Measurements from ENCODE around the gene PSMF1.

DNA sequence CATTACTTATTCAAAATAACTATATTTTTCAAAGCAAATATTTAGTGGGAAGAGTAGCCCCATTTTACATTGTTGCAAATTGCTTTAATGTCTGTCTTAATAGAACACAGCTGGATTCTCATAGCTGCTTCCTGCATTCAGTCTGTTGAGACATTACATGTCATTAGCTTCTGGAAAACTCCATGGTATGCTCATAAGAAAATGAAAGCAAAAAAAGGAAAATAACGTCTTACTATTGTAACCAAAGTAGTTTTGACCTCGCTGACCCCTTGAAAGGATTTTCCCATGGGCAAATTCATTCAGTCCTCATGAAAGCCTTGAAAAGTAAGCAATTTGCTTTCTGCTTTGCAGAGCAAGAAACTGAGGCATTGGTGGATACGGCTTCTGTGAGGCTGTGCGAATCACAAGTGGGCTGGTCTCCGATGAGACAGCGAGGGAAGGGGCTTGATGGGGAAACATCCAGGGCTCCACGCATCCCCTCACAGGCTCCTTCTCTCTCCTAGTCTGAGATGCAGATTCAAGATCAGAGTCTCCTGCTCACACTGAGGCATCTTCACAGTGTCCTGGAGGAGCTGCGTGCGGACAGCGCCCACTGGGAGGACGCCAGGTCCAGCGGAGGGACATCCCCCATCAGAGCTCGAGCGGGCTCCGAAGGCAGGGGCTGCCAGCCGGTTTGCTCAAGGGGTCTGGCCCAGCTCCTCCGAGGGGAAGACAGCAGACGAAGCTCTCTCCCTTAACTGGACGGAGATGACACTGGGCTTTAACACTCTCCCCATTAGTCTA lies 88.2 kb downstream of the PSMF1 start:
- no peak for TF ChIP-seq NFRKB (IDR thresholded peaks at IDR 0.05)
- TF ChIP-seq BHLHE40 (IDR thresholded peaks at IDR 0.05; ENCODE audit: borderline replicate concordance): no peak
- TF ChIP-seq HDGF (IDR thresholded peaks at IDR 0.05; ENCODE audit: borderline replicate concordance): no peak
- no peak for TF ChIP-seq ZNF384 (IDR thresholded peaks at IDR 0.05)
- no peak for TF ChIP-seq FOXK2 (IDR thresholded peaks at IDR 0.05)
- TF ChIP-seq, protein P1, sequence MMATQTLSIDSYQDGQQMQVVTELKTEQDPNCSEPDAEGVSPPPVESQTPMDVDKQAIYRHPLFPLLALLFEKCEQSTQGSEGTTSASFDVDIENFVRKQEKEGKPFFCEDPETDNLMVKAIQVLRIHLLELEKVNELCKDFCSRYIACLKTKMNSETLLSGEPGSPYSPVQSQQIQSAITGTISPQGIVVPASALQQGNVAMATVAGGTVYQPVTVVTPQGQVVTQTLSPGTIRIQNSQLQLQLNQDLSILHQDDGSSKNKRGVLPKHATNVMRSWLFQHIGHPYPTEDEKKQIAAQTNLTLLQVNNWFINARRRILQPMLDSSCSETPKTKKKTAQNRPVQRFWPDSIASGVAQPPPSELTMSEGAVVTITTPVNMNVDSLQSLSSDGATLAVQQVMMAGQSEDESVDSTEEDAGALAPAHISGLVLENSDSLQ (IDR thresholded peaks at IDR 0.05): no peak
- TF ChIP-seq CTBP1 (IDR thresholded peaks at IDR 0.05; ENCODE audit: borderline replicate concordance): no peak
- TF ChIP-seq SUZ12 (IDR thresholded peaks at IDR 0.05): no peak
